K562 (cell line): ENCODE measurements around the gene KRTAP10-11. TPM values are rescaled to one million over a fixed set of nuclear protein-coding genes. Genes with fewer than 3 reads are reported as not detected.

Experiments used
- ATAC-seq: fragments of 200-7000 bp; cut with Tn5 transposase; 3 replicates; pipeline ENCODE4 v1.9.1; 2020; ENCODE audit warnings: moderate library complexity
- BruUV-seq: library from RNA; stranded (reverse); fragments of 400-500 nt; replicated peaks from 2 replicates; lab custom pipeline; 2021; lab: Mats Ljungman, UMichigan
- CTCF ChIA-PET: fragments of 300-600 bp; formaldehyde crosslinking; extraction: SDS; loops from one replicate; lab custom pipeline; 2021; ENCODE audit warnings: low intra/inter-chr PET ratio; lab: Yijun Ruan, JAX
- POLR2A ChIA-PET: fragments of 300-600, 350-650 bp; sonication (Branson Sonifier 250); formaldehyde crosslinking; extraction: SDS; loops from one replicate; lab custom pipeline; 2021; ENCODE audit warnings: antibody characterized with exemption, inconsistent platforms; lab: Yijun Ruan, JAX
- DNase-seq, 4 experiments: peaks; one replicate each; pipeline versions ENCODE4 v3.0.0 to v3.0.0-alpha.2; 2011 to 2018; ENCODE audit warnings: low spot score in 3 of 4, mixed read lengths in 3 of 4; ENCODE audit errors: extremely low read depth in 1 of 4
- FAIRE-seq: peaks from 2 replicates; lab custom pipeline; 2011; peaks lifted over from hg19 to GRCh38; lab: Jason Lieb, UNC
- H2AFZ ChIP-seq: 2 replicates; pipeline ENCODE4 v1.6.0; 2011; ENCODE audit warnings: low read depth, low read length, control low read depth, inconsistent platforms
- H3K27ac ChIP-seq: fragments of 200-600 bp; 3 replicates; pipeline ENCODE4 v1.8.0; 2011; ENCODE audit warnings: low read depth, mild to moderate bottlenecking, control low read depth, inconsistent platforms, low read length, moderate library complexity, mixed read lengths; ENCODE audit errors: extremely low read depth
- H3K27me3 ChIP-seq, 2 experiments: fragments of 300-600 bp in 1 of 2; 2 replicates in 1 of 2; 3 replicates in 1 of 2; pipeline versions ENCODE4 v1.6.0 to v1.8.0; 2011; ENCODE audit warnings: inconsistent platforms in 2 of 2, low read length in 2 of 2, mild to moderate bottlenecking in 1 of 2, mixed read lengths in 1 of 2, moderate library complexity in 1 of 2; ENCODE audit not compliant: control insufficient read depth in 2 of 2, insufficient read depth in 2 of 2
- H3K36me3 ChIP-seq: fragments of 300-600 bp; 3 replicates; pipeline ENCODE4 v1.8.0; 2011; ENCODE audit warnings: mild to moderate bottlenecking, low read length, inconsistent platforms; ENCODE audit not compliant: control insufficient read depth, insufficient read depth
- H3K4me1 ChIP-seq, 2 experiments: fragments of 200-600 bp in 1 of 2; replicated peaks in 1 of 2; 2 replicates in 1 of 2; 3 replicates in 1 of 2; pipeline versions ENCODE4 v1.5.1 to v1.8.0; 2011; ENCODE audit warnings: inconsistent platforms in 2 of 2, low read length in 2 of 2, mild to moderate bottlenecking in 1 of 2, mixed read lengths in 1 of 2, moderate library complexity in 1 of 2; ENCODE audit not compliant: control insufficient read depth in 2 of 2, insufficient read depth in 2 of 2
- H3K4me2 ChIP-seq: 2 replicates; pipeline ENCODE4 v1.6.1; 2011; ENCODE audit warnings: low read length, control low read depth, inconsistent platforms, mixed read lengths; ENCODE audit not compliant: insufficient read depth
- H3K4me3 ChIP-seq: fragments of 200-600 bp; sonication (generic), shearing (Covaris generic); 2 replicates; pipeline ENCODE4 v1.5.1; 2016; ENCODE audit warnings: control low read depth, inconsistent platforms
- H3K79me2 ChIP-seq: fragments of 200-600 bp; 3 replicates; pipeline ENCODE4 v1.8.0; 2011; ENCODE audit warnings: low read length, inconsistent platforms; ENCODE audit not compliant: control insufficient read depth, insufficient read depth
- H3K9ac ChIP-seq, 2 experiments: 2 replicates each; pipeline versions ENCODE4 v1.6.0 to v1.6.1; 2011; ENCODE audit warnings: low read depth in 2 of 2, low read length in 2 of 2, control low read depth in 1 of 2, inconsistent platforms in 1 of 2, mild to moderate bottlenecking in 1 of 2, mixed read lengths in 1 of 2; ENCODE audit not compliant: insufficient read depth in 1 of 2
- H3K9me1 ChIP-seq: one replicate; pipeline ENCODE4 v1.6.0; 2011; ENCODE audit warnings: inconsistent platforms, mild to moderate bottlenecking, low read length, moderate library complexity; ENCODE audit not compliant: control insufficient read depth, insufficient read depth
- H3K9me3 ChIP-seq: replicated peaks from 2 replicates; pipeline ENCODE4 v1.5.1; 2011; ENCODE audit warnings: low read depth, low read length, inconsistent platforms; ENCODE audit not compliant: control insufficient read depth, insufficient read depth
- H4K20me1 ChIP-seq: replicated peaks from 2 replicates; pipeline ENCODE4 v1.6.1; 2011; ENCODE audit warnings: low read length, inconsistent platforms, mixed read lengths; ENCODE audit not compliant: control insufficient read depth, insufficient read depth
- KHSRP ChIP-seq: fragments of 450-650 bp; IDR thresholded peaks from 2 replicates; pipeline ENCODE4 v1.6.1; 2017
- SAFB2 ChIP-seq: fragments of 200-400 bp; formaldehyde crosslinking; IDR thresholded peaks from 2 replicates; pipeline ENCODE4 v1.6.1; 2018; ENCODE audit warnings: borderline replicate concordance, low read length, low read depth, moderate library complexity; ENCODE audit not compliant: severe bottlenecking
- TRIM28 ChIP-seq: fragments of 450-650 bp; IDR thresholded peaks from 2 replicates; pipeline ENCODE4 v1.6.1; 2017
- WGBS: fragments of 100-300 bp; shearing (Covaris generic); methylation state at CpG from one replicate; pipeline ENCODE4 v1.1.6; 2016; ENCODE audit warnings: low coverage, mixed read lengths; ENCODE audit not compliant: insufficient coverage; ENCODE audit errors: missing lambda C conversion rate; 5-methylcytosine and 5-hydroxymethylcytosine counted together
- in situ Hi-C: fragments of 300-500 bp; cut with MboI; formaldehyde crosslinking; loops from 4 replicates; pipeline ENCODE4 v1.15.0; 2018; ENCODE audit warnings: inconsistent platforms, mixed read lengths
- intact Hi-C: fragments of 100-400 bp; cut with micrococcal nuclease; formaldehyde crosslinking; loops from 2 replicates; pipeline ENCODE4 v1.14.2; 2022
- polyA plus RNA-seq, 8 experiments: library from polyadenylated mRNA; depleted of rRNA in 4 of 8; stranded (reverse) in 5 of 8; unstranded in 3 of 8; fragments of >200 nt; fragmentation: Nextera tagmentation in 2 of 8; fragmentation: Illumina TruSeq in 1 of 8; extraction: Ambion mirVana in 2 of 8; extraction: Trizol in 1 of 8; gene quantifications; 2 replicates each; pipeline versions ENCODE4 v1.2.1 to v1.2.3, GENCODE V29; 2011 to 2014; ENCODE audit warnings: inconsistent platforms in 1 of 8, missing spikeins in 1 of 8
- total RNA-seq, 7 experiments: library from RNA; depleted of rRNA in 6 of 7; stranded (reverse); fragments of >200 nt in 6 of 7; fragmentation: Illumina TruSeq in 2 of 7; extraction: Trizol in 2 of 7; gene quantifications; 2 replicates each; pipeline versions ENCODE4 v1.2.1 to v1.2.3, GENCODE V29; 2011 to 2021; ENCODE audit warnings: low replicate concordance in 1 of 7
- TF ChIP-seq, protein P1 (sequence below), 2 experiments: fragments of 450-650 bp in 1 of 2; IDR thresholded peaks; 2 replicates each; pipeline ENCODE4 v1.6.1; 2011 to 2017; ENCODE audit warnings: low read depth in 2 of 2, antibody characterized with exemption in 1 of 2, borderline replicate concordance in 1 of 2, low read length in 1 of 2, mild to moderate bottlenecking in 1 of 2, mixed read lengths in 1 of 2; ENCODE audit not compliant: control insufficient read depth in 1 of 2
- TF ChIP-seq, protein P2 (sequence below): fragments of 250-450 bp; sonication (Bioruptor Pico); IDR thresholded peaks from 2 replicates; pipeline ENCODE4 v1.5.0; 2022; ENCODE audit warnings: mild to moderate bottlenecking
- TF ChIP-seq, protein P3 (sequence below), 2 experiments: fragments of 450-650 bp; formaldehyde crosslinking in 1 of 2; IDR thresholded peaks; 2 replicates each; pipeline versions ENCODE4 v1.4.0 to v1.6.1; 2014 to 2020; ENCODE audit warnings: mild to moderate bottlenecking in 2 of 2, borderline replicate concordance in 1 of 2, low read depth in 1 of 2

Gene KRTAP10-11
- total and polyA plus RNA-seq, 9 of the 15 experiments (the other 6 are each of a cell fraction or from before 2014, with no cell fraction given), result not detected

DNA sequence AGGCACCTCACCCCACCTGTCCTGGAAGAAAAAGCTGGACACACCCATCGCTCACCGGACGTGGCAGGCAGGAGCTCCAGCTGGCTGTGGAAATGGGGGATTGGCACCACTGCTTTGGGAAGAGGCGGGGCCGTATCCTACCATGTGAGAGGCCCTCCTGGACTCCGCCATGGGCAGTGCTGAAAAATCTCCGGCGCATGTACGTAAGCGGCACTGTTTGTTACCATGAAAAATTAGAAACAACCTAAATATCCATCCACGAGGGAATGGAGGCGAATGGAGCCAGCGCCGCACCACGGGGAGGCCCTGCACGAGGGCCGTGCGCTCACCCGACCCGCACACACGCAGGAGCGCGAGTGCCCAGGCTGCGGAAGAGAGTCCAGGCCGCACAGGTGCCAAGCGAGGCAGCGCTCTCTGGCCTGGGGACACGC, 31.2 kb upstream of the KRTAP10-11 start (continued):
- TF ChIP-seq, protein P1, sequence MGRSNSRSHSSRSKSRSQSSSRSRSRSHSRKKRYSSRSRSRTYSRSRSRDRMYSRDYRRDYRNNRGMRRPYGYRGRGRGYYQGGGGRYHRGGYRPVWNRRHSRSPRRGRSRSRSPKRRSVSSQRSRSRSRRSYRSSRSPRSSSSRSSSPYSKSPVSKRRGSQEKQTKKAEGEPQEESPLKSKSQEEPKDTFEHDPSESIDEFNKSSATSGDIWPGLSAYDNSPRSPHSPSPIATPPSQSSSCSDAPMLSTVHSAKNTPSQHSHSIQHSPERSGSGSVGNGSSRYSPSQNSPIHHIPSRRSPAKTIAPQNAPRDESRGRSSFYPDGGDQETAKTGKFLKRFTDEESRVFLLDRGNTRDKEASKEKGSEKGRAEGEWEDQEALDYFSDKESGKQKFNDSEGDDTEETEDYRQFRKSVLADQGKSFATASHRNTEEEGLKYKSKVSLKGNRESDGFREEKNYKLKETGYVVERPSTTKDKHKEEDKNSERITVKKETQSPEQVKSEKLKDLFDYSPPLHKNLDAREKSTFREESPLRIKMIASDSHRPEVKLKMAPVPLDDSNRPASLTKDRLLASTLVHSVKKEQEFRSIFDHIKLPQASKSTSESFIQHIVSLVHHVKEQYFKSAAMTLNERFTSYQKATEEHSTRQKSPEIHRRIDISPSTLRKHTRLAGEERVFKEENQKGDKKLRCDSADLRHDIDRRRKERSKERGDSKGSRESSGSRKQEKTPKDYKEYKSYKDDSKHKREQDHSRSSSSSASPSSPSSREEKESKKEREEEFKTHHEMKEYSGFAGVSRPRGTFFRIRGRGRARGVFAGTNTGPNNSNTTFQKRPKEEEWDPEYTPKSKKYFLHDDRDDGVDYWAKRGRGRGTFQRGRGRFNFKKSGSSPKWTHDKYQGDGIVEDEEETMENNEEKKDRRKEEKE (IDR thresholded peaks at IDR 0.05; ENCODE audit: borderline replicate concordance in 1 of 2, control insufficient read depth in 1 of 2, low read depth in 2 of 2, low read length in 1 of 2), result no peak
- TF ChIP-seq SAFB2, result no peak

DNA sequence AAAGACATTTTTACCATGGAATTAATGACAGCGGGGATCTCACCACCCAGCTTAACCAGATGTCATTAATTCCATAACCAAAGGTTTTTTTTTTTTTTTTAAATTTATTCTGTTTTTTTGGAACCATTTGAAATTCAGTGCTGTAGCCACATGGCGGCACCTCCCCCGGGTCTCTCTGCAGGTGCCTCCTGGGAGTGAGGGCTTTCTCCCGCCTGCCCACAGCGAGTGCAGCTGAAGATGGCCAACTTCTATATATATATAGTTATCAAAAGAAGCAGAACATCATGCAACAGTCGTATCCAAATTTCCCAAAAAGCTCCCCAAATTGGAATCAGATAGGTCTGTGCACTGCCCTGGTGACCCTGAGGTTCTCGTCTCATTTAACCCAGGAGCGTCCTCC, 30.7 kb upstream of the KRTAP10-11 start:
- Histone ChIP-seq H3K4me3 (no peak overlapping the region), H3K9me3 (no peaks in the 10 kb centered on the region; the same call in 1 of the 2 replicates), H3K79me2 (no peaks in the 10 kb centered on the region), H3K9me1 (peaks cover 3% of the 10 kb centered on the region), H2AFZ (no peak overlapping the region), H3K9ac (no peak overlapping the region), H3K27ac (no peak overlapping the region), H3K27me3 (peaks cover 14 to 44% of the 10 kb centered on the region in 2 experiments; a peak in 4 of 5 replicates), H3K36me3 (no peaks in the 10 kb centered on the region), H4K20me1 (no peaks in the 10 kb centered on the region), H3K4me2 (no peak overlapping the region), H3K4me1 (peaks cover 0 to 10% of the 10 kb centered on the region in 2 experiments; a peak in 2 of 5 replicates)
- WGBS, result 2% methylated on average over 8 of the region's 8 CpGs
- DNase-seq (no peak), FAIRE-seq (no peak), ATAC-seq (no peak)
- POLR2A ChIA-PET, result interaction anchor here (0.6 to 0.8 kb wide), 2 partner anchors 11 to 232 kb away, joined by 3 read pairs; no protein-coding TSS in a partner anchor
- no TSS peak for BruUV-seq
- CTCF ChIA-PET, result no interaction called here
- in situ Hi-C loops, result no loop called here
- intact Hi-C loops, result no loop called here
- TF ChIP-seq KHSRP (no peak), TRIM28 (no peak)
- TF ChIP-seq, protein P2, sequence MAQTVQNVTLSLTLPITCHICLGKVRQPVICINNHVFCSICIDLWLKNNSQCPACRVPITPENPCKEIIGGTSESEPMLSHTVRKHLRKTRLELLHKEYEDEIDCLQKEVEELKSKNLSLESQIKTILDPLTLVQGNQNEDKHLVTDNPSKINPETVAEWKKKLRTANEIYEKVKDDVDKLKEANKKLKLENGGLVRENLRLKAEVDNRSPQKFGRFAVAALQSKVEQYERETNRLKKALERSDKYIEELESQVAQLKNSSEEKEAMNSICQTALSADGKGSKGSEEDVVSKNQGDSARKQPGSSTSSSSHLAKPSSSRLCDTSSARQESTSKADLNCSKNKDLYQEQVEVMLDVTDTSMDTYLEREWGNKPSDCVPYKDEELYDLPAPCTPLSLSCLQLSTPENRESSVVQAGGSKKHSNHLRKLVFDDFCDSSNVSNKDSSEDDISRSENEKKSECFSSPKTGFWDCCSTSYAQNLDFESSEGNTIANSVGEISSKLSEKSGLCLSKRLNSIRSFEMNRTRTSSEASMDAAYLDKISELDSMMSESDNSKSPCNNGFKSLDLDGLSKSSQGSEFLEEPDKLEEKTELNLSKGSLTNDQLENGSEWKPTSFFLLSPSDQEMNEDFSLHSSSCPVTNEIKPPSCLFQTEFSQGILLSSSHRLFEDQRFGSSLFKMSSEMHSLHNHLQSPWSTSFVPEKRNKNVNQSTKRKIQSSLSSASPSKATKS (CRISPR knock-in tag), result no peak
- TF ChIP-seq, protein P3, sequence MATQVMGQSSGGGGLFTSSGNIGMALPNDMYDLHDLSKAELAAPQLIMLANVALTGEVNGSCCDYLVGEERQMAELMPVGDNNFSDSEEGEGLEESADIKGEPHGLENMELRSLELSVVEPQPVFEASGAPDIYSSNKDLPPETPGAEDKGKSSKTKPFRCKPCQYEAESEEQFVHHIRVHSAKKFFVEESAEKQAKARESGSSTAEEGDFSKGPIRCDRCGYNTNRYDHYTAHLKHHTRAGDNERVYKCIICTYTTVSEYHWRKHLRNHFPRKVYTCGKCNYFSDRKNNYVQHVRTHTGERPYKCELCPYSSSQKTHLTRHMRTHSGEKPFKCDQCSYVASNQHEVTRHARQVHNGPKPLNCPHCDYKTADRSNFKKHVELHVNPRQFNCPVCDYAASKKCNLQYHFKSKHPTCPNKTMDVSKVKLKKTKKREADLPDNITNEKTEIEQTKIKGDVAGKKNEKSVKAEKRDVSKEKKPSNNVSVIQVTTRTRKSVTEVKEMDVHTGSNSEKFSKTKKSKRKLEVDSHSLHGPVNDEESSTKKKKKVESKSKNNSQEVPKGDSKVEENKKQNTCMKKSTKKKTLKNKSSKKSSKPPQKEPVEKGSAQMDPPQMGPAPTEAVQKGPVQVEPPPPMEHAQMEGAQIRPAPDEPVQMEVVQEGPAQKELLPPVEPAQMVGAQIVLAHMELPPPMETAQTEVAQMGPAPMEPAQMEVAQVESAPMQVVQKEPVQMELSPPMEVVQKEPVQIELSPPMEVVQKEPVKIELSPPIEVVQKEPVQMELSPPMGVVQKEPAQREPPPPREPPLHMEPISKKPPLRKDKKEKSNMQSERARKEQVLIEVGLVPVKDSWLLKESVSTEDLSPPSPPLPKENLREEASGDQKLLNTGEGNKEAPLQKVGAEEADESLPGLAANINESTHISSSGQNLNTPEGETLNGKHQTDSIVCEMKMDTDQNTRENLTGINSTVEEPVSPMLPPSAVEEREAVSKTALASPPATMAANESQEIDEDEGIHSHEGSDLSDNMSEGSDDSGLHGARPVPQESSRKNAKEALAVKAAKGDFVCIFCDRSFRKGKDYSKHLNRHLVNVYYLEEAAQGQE (IDR thresholded peaks at IDR 0.05; ENCODE audit: borderline replicate concordance), result no peak
- TF ChIP-seq, protein P3 (CRISPR knock-in tag; IDR thresholded peaks at IDR 0.05; ENCODE audit: low read depth), result no peak
